C1 segment of cervical spinal cord (tissue), 14 donors: ENCODE data around the gene FNIP1.
"Not testable (repeated sequence)": the region's sequence is repeated elsewhere in the genome, so short reads cannot be mapped to it uniquely, and the experiment has no call there.

Source experiments
- DNase-seq, 14 donors: peaks; one replicate each; lab custom pipeline; 2025; lab: John Stamatoyannopoulos, UW

FNIP1 gene

GRCh38 chr5:131749723-131750470, 46.9 kb downstream of the FNIP1 start:
- DNase-seq: no peak

- DNase-seq: no peak
Measured at GRCh38 chr5:131749138-131749537, 47.7 kb downstream of the FNIP1 start.

GRCh38 chr5:131747180-131748105, 49.4 kb downstream of the FNIP1 start:
- DNase-seq: no peak

- DNase-seq: no peak
Measured at GRCh38 chr5:131746423-131746822, 50.4 kb downstream of the FNIP1 start.

- no peak for DNase-seq
Measured at GRCh38 chr5:131745703-131746102, 51.1 kb downstream of the FNIP1 start.

- DNase-seq: no peak
Measured at GRCh38 chr5:131745155-131745554, 51.7 kb downstream of the FNIP1 start.

GRCh38 chr5:131740477-131740876, 56.3 kb downstream of the FNIP1 start:
- no peak for DNase-seq

- no peak for DNase-seq
Measured at GRCh38 chr5:131735393-131735792, 61.4 kb downstream of the FNIP1 start.

GRCh38 chr5:131734939-131735338, 61.9 kb downstream of the FNIP1 start:
- not testable (repeated sequence) for DNase-seq

- not testable (repeated sequence) for DNase-seq
Measured at GRCh38 chr5:131729292-131729691, 67.5 kb downstream of the FNIP1 start.

GRCh38 chr5:131724089-131724488, 72.7 kb downstream of the FNIP1 start:
- DNase-seq: not testable (repeated sequence)

GRCh38 chr5:131720714-131721113, 76.1 kb downstream of the FNIP1 start:
- peak in 1 of 14 donors; percentile 13 for DNase-seq

GRCh38 chr5:131719564-131719963, 77.3 kb downstream of the FNIP1 start:
- no peak for DNase-seq

GRCh38 chr5:131718487-131719014, 78.3 kb downstream of the FNIP1 start:
- DNase-seq: no peak

GRCh38 chr5:131717164-131717563, 79.7 kb downstream of the FNIP1 start:
- DNase-seq: not testable (repeated sequence)

GRCh38 chr5:131716650-131717049, 80.2 kb downstream of the FNIP1 start:
- DNase-seq: no peak

GRCh38 chr5:131710391-131710790, 86.4 kb downstream of the FNIP1 start:
- no peak for DNase-seq

- DNase-seq: no peak
Measured at GRCh38 chr5:131709043-131709442, 87.8 kb downstream of the FNIP1 start.

- no peak for DNase-seq
Measured at GRCh38 chr5:131706281-131706680, 90.5 kb downstream of the FNIP1 start.

GRCh38 chr5:131694926-131695325, 101.9 kb downstream of the FNIP1 start:
- no peak for DNase-seq

- DNase-seq: no peak
Measured at GRCh38 chr5:131693894-131694293, 102.9 kb downstream of the FNIP1 start.

GRCh38 chr5:131685516-131686171, 111.2 kb downstream of the FNIP1 start:
- DNase-seq: no peak
